Fibroblast of lung (primary cell): Measurements from ENCODE around the gene WHRN. TPM values are rescaled to one million over a fixed set of nuclear protein-coding genes. Genes with fewer than 3 reads are reported as not detected.

Experiments
- DNase-seq, 2 donors: peaks; one replicate each; pipeline versions ENCODE4 v3.0.0 to v3.0.0-alpha.2; 2010; ENCODE audit warnings: low read depth in 2 of 2
- H2AFZ ChIP-seq: 2 replicates; pipeline ENCODE4 v1.5.1; 2012; ENCODE audit warnings: low read length, control low read depth, inconsistent platforms
- H3K27ac ChIP-seq: 2 replicates; pipeline ENCODE4 v1.5.1; 2011; ENCODE audit warnings: low read length, control low read depth; ENCODE audit not compliant: insufficient read depth
- H3K27me3 ChIP-seq: 2 replicates; pipeline ENCODE4 v1.5.1; 2011; ENCODE audit warnings: mild to moderate bottlenecking, low read length; ENCODE audit not compliant: control insufficient read depth, insufficient read depth
- H3K36me3 ChIP-seq: 2 replicates; pipeline ENCODE4 v1.5.1; 2011; ENCODE audit warnings: low read length; ENCODE audit not compliant: control insufficient read depth, insufficient read depth
- H3K4me1 ChIP-seq: 2 replicates; pipeline ENCODE4 v1.5.1; 2011; ENCODE audit warnings: low read length; ENCODE audit not compliant: control insufficient read depth, insufficient read depth; ENCODE audit errors: extremely low read depth
- H3K4me2 ChIP-seq: 2 replicates; pipeline ENCODE4 v1.5.1; 2011; ENCODE audit warnings: low read length, control low read depth; ENCODE audit not compliant: insufficient read depth; ENCODE audit errors: extremely low read depth
- H3K4me3 ChIP-seq, 4 experiments: fragments of 200-600 bp in 1 of 4; sonication (generic) in 1 of 4; replicated peaks in 1 of 4; 2 replicates each; pipeline ENCODE4 v1.5.1; 2011 to 2016; ENCODE audit warnings: low read length in 4 of 4, low read depth in 3 of 4, mild to moderate bottlenecking in 3 of 4, control low read depth in 2 of 4, inconsistent platforms in 1 of 4, mixed read lengths in 1 of 4; ENCODE audit not compliant: insufficient read depth in 1 of 4; ENCODE audit errors: control extremely low read depth in 1 of 4
- H3K79me2 ChIP-seq: 2 replicates; pipeline ENCODE4 v1.5.1; 2012; ENCODE audit warnings: mild to moderate bottlenecking, low read length, inconsistent platforms; ENCODE audit not compliant: control insufficient read depth, insufficient read depth
- H3K9ac ChIP-seq: 2 replicates; pipeline ENCODE4 v1.5.1; 2011; ENCODE audit warnings: mild to moderate bottlenecking, low read length, control low read depth; ENCODE audit not compliant: insufficient read depth
- H3K9me3 ChIP-seq: 2 replicates; pipeline ENCODE4 v1.5.1; 2012; ENCODE audit warnings: low read depth, low read length; ENCODE audit not compliant: control insufficient read depth, insufficient read depth
- H4K20me1 ChIP-seq: 2 replicates; pipeline ENCODE4 v1.5.1; 2011; ENCODE audit warnings: low read length; ENCODE audit not compliant: control insufficient read depth, insufficient read depth; ENCODE audit errors: extremely low read depth
- EZH2 ChIP-seq: IDR thresholded peaks from 2 replicates; pipeline ENCODE4 v1.5.1; 2012; ENCODE audit warnings: low read length, control low read depth, mild to moderate bottlenecking; ENCODE audit errors: missing control alignments
- polyA plus RNA-seq, 2 donors: library from polyadenylated mRNA; depleted of rRNA in 1 of 2; stranded (reverse) in 1 of 2; unstranded in 1 of 2; fragments of >200 nt; gene quantifications; 2 replicates each; pipeline ENCODE4 v1.2.1, GENCODE V29; 2011 to 2012; ENCODE audit warnings: missing spikeins in 1 of 2
- total RNA-seq: library from RNA; depleted of rRNA; stranded (reverse); fragments of >200 nt; gene quantifications from 2 replicates; pipeline ENCODE4 v1.2.1, GENCODE V29; 2014
- TF ChIP-seq, protein P1 (sequence below), 2 donors: IDR thresholded peaks in 1 of 2; conservative IDR thresholded peaks in 1 of 2; 1 replicate in 1 of 2; 2 replicates in 1 of 2; pipeline ENCODE4 v1.5.1; 2011 to 2012; ENCODE audit warnings: low read length in 2 of 2, control low read depth in 1 of 2, inconsistent platforms in 1 of 2, low read depth in 1 of 2, mild to moderate bottlenecking in 1 of 2

The WHRN gene
- total and polyA plus RNA-seq, 2 donors (not counting 1 experiment from before 2014, with no cell fraction given) = 0.16 to 1.8 TPM

DNA sequence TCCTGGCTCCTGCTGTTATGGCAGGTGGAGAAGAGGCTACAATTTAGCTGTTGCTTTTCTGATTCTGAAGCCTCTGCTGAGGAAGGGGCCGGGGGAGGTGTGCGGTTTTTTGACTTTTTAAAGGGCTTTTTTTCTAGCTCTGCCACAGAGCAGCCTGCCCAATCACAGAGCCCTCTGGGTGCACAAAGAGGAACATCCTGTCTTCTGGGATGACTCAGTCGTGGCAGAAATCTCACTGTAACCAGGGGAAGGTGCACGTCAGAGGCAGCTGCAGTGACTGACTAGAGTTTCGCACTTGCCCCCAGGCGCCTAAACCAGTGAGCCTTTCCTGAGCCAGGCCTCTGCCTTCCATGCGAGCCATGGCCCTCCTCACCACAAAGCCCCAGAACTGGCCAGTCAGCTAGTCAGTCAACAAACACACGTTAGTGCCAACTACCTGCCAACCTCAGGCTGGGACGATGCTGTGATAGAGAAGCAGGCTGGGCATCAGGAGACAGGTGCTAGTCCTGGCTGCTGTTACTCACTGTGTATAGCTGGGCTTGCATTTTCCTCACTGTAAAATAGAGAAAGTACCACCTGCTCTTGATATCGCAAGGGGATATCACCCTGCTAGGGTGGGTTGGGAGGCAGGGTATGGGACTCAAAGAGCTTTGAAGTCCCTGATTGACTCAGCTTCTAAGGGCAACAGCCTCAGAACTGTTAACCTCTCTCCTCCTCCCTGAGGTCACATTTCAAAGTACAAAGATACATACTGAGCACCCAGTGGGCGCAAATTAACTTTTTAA lies 119.7 kb downstream of the WHRN start:
- H3K27ac ChIP-seq = peak overlapping the region; percentile 72
- H3K4me1 ChIP-seq = peaks cover 36% of the 10 kb centered on the region
- DNase-seq = peak; percentile 88 to 90
- TF ChIP-seq EZH2 = no peak
- TF ChIP-seq, protein P1, sequence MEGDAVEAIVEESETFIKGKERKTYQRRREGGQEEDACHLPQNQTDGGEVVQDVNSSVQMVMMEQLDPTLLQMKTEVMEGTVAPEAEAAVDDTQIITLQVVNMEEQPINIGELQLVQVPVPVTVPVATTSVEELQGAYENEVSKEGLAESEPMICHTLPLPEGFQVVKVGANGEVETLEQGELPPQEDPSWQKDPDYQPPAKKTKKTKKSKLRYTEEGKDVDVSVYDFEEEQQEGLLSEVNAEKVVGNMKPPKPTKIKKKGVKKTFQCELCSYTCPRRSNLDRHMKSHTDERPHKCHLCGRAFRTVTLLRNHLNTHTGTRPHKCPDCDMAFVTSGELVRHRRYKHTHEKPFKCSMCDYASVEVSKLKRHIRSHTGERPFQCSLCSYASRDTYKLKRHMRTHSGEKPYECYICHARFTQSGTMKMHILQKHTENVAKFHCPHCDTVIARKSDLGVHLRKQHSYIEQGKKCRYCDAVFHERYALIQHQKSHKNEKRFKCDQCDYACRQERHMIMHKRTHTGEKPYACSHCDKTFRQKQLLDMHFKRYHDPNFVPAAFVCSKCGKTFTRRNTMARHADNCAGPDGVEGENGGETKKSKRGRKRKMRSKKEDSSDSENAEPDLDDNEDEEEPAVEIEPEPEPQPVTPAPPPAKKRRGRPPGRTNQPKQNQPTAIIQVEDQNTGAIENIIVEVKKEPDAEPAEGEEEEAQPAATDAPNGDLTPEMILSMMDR (conservative IDR thresholded peaks at IDR 0.05 in 1 of 2, IDR thresholded peaks at IDR 0.05 in 1 of 2; ENCODE audit: low read depth in 1 of 2, low read length in 2 of 2) = no peak
- H3K4me2 ChIP-seq = peak overlapping the region; percentile 100
- peak overlapping the region in 2 of 4 experiments; percentile 66 to 80 for H3K4me3 ChIP-seq
- H3K36me3 ChIP-seq = no peaks in the 10 kb centered on the region
- H3K79me2 ChIP-seq = peaks cover 12% of the 10 kb centered on the region
- H3K9ac ChIP-seq = peak overlapping the region; percentile 44
- no peaks in the 10 kb centered on the region for H3K9me3 ChIP-seq
- H3K27me3 ChIP-seq = no peaks in the 10 kb centered on the region
- no peaks in the 10 kb centered on the region for H4K20me1 ChIP-seq
- H2AFZ ChIP-seq = no peak overlapping the region

DNA sequence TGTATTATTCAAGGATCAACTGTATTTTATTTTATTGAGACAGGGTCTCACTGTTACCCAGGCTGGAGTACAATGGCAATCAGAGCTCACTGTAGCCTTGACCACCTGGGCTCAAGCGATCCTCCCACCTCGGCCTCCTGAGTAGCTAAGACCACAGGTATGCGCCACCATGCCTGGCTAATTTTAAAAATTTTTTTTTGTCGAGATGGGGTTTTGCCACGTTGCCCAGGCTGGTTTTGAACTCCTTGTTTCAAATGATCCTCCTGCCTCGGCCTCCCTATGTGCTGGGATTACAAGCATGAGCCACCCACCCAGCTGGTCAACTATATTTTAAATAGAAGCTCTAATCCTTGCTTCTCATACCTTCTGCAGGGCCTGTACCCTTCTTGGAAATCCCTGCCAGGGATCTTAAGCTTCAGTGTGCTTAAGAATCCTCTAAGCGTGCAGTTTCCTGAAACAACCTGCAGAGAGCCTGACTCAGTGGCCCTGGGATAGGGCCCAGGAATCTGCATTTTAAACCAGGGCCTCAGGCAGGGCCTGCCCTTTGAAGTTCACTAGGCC lies 120.4 kb downstream of the WHRN start:
- Histone ChIP-seq H3K9me3 (no peaks in the 10 kb centered on the region), H3K9ac (peak overlapping the region; percentile 44), H3K79me2 (peaks cover 12% of the 10 kb centered on the region), H3K27ac (peak overlapping the region; percentile 72), H3K4me1 (peaks cover 34% of the 10 kb centered on the region), H3K4me2 (no peak overlapping the region), H3K36me3 (no peaks in the 10 kb centered on the region), H3K27me3 (no peaks in the 10 kb centered on the region), H4K20me1 (no peaks in the 10 kb centered on the region), H2AFZ (no peak overlapping the region), H3K4me3 (no peak overlapping the region)
- TF ChIP-seq, protein P1 (conservative IDR thresholded peaks at IDR 0.05 in 1 of 2, IDR thresholded peaks at IDR 0.05 in 1 of 2; ENCODE audit: low read depth in 1 of 2, low read length in 2 of 2) = no peak
- TF ChIP-seq EZH2 = no peak
- no peak for DNase-seq

DNA sequence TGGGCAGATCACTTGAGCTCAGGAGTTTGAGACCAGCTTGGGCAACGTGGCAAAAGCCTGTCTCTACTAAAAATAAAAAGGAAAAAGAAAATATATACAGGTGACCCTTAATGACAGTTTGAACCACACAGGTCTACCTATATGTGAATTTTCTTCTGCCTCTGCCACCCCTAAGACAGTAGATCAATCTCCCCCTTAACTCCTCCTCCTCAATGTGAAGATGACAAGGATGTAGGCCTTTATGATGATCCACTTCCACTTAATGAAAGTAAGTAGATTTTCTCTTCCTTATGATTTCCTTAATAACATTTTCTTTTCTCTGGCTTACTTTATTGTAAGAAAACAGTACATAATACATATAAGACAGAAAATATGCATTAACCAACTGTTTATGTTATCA lies 120.9 kb downstream of the WHRN start:
- no peak overlapping the region for H3K4me2 ChIP-seq
- no peak overlapping the region for H3K9ac ChIP-seq
- TF ChIP-seq, protein P1 (conservative IDR thresholded peaks at IDR 0.05 in 1 of 2, IDR thresholded peaks at IDR 0.05 in 1 of 2; ENCODE audit: low read depth in 1 of 2, low read length in 2 of 2) = no peak
- TF ChIP-seq EZH2 = no peak
- H3K9me3 ChIP-seq = no peaks in the 10 kb centered on the region
- no peaks in the 10 kb centered on the region for H3K36me3 ChIP-seq
- no peaks in the 10 kb centered on the region for H4K20me1 ChIP-seq
- H2AFZ ChIP-seq = no peak overlapping the region
- DNase-seq = no peak
- peaks cover 34% of the 10 kb centered on the region for H3K4me1 ChIP-seq
- no peaks in the 10 kb centered on the region for H3K27me3 ChIP-seq
- H3K4me3 ChIP-seq = no peak overlapping the region
- peaks cover 12% of the 10 kb centered on the region for H3K79me2 ChIP-seq
- H3K27ac ChIP-seq = no peak overlapping the region
